Caki2 (cell line): ENCODE results near the gene TREM2. TPM values are rescaled to one million over a fixed set of nuclear protein-coding genes. Genes with fewer than 3 reads are reported as not detected.

Experiments used
- DNase-seq: peaks from one replicate; pipeline ENCODE4 v3.0.0-alpha.2; 2015; ENCODE audit warnings: low read depth
- in situ Hi-C: cut with HindIII; loops from 2 replicates; pipeline ENCODE4 v1.10.0; 2016; ENCODE audit warnings: low sequenced_read_pairs, low pct_unique_long_range_greater_than_20kb, mixed read lengths
- total RNA-seq: library from RNA; depleted of rRNA; stranded (reverse); fragments of >200 nt; shearing (Covaris generic); gene quantifications from 2 replicates; pipeline ENCODE4 v1.2.3, GENCODE V29; 2014; ENCODE audit warnings: low replicate concordance

TREM2 gene
- total RNA-seq, 1 experiment from 2014 or later = not detected

DNA sequence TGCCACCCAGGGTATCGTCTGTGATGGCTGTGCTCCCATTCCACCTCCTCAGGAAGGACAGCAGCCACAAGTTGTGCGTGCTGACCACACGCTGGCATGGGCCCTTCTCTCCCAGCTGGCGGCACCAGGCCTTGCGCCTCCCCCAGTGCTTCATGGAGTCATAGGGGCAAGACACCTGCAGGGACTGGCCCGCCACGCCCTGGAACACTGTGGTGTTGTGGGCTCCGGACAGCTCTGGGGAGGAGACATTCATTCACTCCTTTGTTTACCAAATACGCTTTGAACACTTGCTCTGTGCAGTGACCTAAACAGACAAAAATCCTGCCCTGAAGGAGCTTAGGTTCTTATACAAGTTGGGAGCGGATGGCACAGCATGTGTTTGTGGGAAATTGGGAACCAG, 1.5 kb downstream of the TREM2 start:
- DNase-seq = no peak
- in situ Hi-C loops = no loop called here

DNA sequence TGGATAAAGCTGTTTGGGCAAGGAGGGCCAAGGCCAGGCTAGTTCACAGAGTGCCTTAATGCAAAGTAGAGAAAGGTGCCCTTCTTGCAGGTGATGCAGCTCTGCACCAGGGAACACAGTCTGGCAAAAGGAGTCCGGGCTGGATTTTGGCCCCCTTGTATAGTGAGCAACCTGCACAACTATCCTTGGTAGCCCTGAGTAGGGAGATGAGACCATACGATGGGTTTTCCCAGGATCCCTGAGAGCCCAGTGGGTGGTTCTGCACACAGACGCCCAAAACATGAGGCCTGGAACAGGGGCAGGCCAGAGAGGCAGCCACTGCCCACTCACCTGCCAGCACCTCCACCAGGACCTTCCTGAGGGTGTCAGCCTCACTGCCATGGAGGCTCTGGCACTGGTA, 2.0 kb downstream of the TREM2 start:
- no peak for DNase-seq
- in situ Hi-C loops = no loop called here

DNA sequence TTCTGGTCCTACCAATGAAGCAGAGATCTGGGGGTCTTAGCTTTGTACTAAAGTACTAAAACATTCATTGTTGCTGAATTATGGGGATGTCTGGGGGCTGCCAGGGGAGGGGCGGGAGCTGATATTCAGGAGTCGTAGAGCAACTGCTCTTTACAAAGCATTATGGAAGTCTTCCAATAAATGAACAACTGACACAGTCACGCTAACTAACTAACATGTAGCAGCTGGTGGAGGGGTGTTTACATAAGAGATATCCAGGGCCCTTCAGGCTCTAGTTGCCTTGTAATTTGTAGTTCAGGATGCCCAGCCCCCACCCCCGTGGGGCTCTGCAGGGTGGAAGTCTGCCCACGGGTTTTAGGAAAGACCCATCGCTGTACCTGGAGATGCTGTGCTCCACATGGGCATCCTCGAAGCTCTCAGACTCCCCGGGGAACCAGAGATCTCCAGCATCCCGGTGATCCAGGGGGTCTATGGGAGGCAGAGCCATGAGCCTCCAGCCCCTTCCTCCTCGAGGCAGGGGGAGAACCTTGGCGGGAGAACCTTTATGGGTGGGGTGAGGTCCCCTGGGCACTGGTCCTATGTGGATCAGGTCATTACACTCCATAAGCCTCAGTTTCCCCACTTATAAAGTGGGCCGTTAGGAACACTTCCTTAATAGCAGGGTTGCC, 3.4 kb downstream of the TREM2 start:
- no peak for DNase-seq
- in situ Hi-C loops = no loop called here

DNA sequence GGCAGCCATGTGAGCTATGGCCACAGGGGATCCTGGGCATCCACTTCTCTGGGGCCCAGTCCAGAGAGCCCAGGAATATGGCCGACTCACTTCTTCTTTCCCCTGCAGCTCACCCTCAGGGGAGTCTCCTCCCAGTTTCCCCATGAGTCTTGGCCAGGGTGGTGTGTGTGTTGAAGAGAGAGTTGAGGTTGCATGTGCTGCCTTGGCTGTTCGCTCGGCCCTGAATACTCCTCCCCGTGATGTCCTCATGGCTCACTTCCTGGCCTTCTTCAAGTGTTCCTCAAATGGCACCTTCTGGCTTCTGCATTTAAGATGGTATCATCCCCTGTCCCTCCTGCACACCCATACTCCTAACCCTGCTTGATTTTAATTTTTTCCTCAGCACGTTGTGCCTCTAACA, 5.6 kb downstream of the TREM2 start:
- in situ Hi-C loops = no loop called here

DNA sequence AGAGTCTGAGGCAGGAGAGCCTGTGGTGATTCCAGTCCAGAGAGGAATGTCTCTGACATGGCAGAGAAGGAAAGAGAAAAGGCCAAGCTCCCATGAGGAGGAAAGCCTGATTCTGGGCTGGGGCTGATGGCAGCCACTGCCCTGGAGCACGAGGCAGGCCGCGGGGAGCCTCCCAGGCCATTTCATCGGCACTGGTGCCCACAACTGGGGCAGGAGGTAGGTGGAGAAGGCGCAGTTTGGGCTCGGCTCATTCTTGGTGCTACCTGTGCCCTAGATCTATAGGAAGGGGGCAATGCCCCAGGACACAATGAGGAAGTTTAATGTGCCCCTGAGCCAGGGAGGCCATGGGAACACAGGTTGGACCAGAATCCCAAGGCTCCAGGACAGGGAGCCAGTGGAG, 6.1 kb downstream of the TREM2 start:
- no peak for DNase-seq
- in situ Hi-C loops = no loop called here

More for the DNA sequence above, 5.6 kb downstream of the TREM2 start:
- DNase-seq = no peak

DNA sequence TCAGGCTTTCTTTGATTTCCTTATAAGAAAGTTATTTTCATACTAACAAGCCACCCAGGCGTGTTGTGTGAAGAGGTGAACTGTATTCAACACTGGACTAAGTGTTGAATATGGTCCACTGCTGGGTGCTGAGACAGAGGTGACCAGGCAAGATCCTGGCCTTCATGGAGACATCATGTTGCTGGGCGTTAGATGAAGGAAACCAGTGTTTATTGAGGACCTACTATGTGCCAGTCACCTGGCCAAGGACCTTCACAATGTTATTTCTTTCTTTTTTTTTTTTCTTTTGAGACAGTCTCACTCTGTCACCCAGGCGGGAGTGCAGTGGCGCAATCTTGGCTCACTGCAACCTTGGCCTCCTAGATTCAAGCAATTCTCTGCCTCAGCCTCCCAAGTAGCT, 6.9 kb downstream of the TREM2 start:
- no peak for DNase-seq
- in situ Hi-C loops = no loop called here

DNA sequence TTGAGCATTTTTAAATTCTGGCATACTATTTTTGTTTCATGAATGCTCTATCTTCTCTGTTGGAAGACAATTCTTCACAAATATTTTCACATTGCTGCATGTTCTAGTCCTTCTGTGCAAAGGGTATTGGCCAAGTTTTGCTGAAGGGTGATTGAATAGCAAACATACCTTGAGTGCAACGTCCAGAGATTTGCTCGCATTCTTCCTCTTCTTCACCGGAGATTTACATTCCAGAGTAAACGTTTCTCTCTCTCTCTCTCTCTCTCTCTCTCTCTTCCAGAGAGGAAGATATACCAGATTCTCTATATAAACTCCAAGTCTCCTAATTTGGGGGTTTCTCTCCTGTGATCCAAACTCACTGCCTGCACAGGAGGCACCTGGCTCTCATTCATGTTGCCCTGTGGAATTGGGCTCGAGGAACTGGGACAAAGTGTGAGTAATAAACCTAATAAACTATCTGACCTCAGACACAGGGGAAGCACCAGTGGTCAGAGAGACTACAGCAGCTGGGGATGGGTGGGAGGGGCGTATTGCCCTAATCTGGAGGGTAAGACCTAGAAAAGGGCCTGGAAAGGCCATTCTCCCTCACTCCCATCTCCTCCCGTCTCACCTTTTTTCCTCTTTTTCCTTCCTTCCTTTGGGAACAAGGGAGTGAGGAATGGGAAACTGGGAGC, 7.6 kb downstream of the TREM2 start:
- no peak for DNase-seq

DNA sequence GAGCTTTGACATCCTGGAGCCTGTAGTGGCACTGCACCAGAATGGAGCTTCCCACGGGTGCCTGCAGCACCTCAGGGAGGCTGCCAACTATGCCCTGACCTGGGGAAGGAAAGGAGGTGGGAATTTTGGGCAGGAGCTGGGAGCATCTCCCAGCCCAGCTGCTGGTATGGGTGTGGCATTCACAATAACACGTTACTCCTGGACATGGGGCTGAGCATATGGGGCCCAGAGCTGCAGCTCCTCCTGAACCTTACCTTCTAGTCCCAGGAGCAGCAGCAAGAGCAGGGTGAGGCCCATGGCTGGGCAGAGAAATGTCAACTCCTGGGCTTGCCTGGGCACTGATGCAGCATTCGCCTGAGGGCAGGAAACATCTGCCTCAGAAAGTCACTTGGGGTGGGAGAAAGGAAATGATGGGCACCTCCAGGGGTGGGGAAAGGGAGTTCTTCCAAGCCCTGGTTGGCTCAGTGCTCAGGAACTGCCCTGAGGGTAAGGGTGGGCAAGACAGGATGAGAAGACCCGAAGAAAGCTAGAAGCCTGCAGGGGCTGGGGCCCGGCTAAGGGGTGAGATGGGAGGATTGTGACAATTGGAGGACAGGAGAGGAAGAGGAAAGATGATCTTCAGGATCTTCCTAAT, 8.8 kb downstream of the TREM2 start, which contains the start of gene TREML1:
Gene TREML1, minus strand, starts transcription at position 356 of the 634 bp plus-strand sequence. Its CDS starts 59 bp downstream, at position 297.
- in situ Hi-C loops = no loop called here
- no peak for DNase-seq

More for the DNA sequence above, 7.6 kb downstream of the TREM2 start:
- in situ Hi-C loops = no loop called here

DNA sequence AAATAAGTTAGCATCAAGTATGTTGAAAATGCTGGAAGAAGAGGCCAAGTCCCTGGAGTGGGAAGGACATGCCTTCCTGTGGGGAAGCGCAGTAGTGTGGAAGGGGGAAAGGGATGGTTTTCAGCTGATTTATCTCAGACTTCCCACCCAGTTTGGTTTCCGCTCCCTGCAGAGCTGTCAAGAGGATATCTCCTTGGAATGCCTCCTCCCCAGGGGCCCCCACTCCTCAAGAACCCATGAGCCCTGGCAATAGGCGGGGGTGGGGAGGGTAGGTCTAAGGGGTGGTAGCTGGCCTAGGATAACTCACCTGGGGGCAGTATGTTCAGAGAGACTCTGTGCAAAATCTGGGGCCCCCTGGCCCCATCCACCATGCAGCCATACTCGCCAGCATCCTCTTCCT, 9.5 kb downstream of the TREM2 start:
- no peak for DNase-seq
- in situ Hi-C loops = no loop called here

DNA sequence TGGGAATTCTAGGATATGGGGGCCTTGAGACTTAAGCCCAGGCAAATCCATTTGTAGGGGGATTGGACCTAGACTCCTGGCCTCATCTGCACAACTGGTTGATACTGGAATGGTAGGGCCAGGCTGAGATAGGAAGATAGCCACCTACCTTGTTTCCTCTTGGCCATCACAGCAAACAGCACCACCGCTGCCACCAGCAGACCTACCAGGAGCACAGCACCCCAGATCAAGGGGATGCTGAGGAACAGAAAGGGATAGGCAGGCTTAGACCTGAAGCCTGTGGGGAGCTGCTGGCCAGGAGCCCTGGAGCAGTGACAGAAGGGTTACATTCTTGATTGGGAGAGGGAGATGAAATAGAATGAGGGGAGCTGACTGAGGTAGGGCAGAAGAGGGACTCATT, 12.2 kb downstream of the TREM2 start:
- no peak for DNase-seq
- in situ Hi-C loops = no loop called here

DNA sequence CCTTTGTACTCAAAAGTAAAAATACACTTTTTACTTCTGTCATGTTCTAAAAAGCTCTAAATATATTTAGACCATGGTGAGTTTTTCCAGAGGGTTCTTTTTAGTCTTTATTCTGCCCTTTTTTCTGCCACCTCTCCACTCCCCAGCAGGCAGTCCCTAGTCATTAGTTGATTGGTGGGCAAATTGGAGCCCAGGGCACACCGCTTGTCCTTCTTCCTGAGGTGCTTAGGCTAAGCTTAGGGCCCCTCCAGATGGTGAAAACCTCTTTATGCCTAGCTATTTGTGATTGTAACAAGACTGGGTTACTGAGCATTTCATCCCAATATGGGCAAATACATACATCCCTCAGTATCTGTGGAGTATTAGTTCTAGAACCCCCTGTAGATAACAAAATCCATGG, 15.0 kb downstream of the TREM2 start:
- DNase-seq = no peak
- in situ Hi-C loops = no loop called here

DNA sequence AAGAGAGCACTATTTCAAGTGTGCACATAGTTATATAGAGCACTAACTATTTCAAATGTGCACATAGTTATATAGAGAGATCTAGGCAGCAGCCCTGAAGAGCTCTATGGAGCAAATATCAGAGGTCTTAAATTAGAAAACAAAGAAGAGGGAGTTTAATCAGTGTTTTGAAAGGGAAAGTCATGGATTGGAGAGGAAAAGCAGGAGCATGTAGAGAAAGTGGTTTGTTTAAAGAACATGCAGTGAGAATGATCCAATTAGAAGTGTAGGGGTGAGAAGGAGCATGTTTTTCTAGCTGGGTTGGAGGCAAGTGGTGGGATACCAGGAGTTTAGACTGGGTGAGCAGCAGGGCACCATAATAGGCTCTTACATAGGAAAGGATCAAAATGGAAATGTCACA, 26.0 kb downstream of the TREM2 start:
- no peak for DNase-seq
- in situ Hi-C loops = no loop called here

DNA sequence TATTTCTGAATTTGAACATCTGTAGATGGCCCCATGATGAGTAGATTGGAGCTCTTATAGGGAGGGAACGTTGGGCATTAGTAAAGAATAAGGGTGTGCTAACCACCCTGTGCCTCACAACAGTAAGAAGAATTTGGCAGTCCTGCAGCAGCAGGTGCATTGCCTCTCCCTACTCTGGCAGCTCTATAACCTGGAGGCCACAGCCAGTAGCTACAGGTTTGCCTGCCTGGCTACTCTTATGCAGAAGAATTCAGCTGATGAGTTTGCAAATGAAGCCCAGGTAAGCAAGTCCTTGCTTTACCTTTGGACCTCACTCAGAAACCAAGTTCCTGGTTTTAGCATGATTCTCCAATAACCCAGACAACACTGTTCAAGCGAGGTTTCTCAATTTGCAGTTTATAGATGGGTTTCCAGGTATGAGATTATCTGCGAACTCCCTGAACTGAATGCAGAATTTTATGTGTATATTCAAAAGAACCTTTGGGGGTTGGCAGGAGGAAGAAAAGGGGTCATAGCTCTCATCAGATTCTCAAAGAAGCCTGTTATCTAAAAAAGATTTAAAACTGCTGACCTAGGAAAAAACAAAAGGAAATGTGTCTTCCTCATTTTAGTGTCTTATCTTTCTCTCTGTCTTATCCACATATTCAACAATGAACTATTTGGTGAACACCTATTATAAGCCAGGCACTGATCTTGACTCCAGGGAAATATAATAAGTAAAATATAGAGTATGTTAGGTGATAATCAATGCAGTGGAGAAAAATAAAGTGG, 27.7 kb downstream of the TREM2 start:
- no peak for DNase-seq
- in situ Hi-C loops = no loop called here

DNA sequence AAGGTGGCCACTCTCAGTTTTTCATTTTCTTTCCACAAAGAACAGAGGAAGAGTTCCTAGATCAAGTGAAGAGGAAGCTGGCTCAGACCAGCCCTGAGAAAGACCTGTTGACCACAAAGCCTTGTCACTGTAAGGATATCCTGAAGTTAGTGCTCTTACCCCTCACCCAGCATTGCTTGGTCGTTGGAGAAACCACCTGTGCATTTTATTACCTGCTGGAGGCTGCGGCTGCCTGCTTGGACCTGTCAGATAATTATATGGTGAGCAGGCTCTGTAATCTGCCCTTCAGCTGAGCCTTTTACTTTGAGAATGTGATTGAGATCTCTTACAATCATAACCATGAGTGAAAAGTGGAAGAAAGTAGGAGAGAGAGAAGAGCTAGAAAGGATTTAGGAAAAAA, 30.7 kb downstream of the TREM2 start:
- DNase-seq = no peak
- in situ Hi-C loops = no loop called here

DNA sequence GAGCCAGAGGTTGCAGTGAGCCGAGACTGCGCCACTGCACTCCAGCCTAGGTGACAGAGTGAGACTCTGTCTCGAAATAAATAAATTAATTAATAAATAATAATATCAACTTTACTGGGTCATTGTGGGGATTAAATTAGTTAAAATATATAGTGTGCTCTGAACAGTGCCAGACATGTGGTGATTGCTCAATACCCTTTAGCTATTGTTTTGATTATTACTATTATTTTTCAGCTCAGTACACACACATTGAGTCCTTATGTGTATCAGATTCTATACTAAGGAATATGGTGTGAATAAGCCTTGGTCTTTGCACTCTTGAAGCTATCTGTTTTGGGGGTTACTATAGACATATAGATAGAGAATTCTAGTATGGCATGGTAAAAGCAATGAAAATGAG, 37.6 kb downstream of the TREM2 start:
- DNase-seq = no peak
- in situ Hi-C loops = no loop called here

DNA sequence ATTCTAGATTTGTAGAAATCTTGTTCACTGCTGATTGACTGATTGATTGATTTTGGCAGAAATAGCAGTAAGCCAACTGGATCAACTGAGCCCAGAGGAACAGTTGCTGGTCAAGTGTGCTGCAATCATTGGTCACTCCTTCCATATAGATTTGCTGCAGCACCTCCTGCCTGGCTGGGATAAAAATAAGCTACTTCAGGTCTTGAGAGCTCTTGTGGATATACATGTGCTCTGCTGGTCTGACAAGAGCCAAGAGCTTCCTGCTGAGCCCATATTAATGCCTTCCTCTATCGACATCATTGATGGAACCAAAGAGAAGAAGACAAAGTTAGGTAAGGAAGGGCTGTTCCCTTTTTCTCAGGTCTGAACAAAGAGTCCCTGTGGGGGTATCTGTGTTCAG, 40.0 kb downstream of the TREM2 start:
- in situ Hi-C loops = no loop called here
- DNase-seq = no peak

DNA sequence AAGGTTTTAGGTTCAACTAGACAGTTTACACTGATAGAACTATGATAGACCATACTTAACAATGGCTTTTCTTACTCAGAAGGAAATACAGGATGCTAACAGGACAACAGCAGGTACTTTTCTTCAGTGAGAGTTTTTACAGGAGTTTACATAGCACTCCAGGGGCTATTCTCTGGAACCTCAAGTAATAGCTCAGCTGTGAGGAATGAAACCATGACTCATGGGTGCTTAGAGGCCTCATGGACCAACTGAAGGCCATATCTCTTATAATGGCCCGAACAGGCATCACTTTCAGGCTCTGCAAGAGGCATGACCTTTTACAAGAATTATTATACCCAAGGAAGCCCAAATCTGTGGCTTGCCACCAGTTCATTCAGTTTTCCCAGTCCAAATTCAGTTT, 40.5 kb downstream of the TREM2 start:
- DNase-seq = no peak
- in situ Hi-C loops = no loop called here

DNA sequence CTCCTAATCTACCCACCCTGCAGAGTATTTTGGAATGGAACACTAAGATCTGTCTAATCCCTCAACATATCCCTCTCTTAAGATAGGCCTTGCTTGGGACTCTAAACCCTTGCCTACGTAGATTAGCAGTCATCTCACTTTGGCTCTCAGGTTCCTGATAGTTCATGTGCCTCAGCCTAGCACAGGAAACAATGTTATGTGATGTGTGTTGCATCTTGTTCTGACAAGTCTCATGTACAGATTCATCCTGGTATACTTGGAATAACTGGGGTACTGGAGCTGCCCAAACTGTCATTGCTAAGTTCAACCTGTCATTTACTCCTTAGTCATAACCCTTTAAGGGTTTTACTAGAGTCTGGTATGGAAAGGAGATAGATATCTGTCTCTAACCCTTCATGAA, 42.9 kb downstream of the TREM2 start:
- in situ Hi-C loops = no loop called here

DNA sequence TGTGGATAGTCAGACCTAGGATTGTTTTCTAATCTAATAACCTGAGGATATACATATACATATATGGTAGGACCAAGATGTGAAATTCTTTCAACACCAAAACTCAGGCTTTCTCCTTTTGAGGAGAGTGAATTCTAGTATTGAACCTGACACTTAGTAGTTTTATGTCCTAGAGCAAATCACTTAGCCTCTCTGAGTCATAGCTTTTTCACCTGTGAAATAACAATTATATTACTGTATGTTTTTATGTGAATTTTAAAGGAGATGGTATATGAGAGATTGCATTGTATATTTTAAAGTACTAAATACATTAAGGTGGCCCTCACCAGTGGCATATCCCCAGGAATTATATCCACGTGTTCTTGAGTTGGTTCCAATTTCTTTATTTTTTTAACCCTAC, 43.4 kb downstream of the TREM2 start:
- DNase-seq = no peak
- in situ Hi-C loops = no loop called here

More for the DNA sequence above, 42.9 kb downstream of the TREM2 start:
- no peak for DNase-seq
